ENCODE measurements around the gene RPP25L. TPM values are rescaled to one million over a fixed set of nuclear protein-coding genes. Genes with fewer than 3 reads are reported as not detected.
A peak's percentile ranks its signal among the peaks of the same experiment; 100 is the strongest.
"Not testable (repeated sequence)": the region's sequence is repeated elsewhere in the genome, so short reads cannot be mapped to it uniquely, and the experiment has no call there.

The RPP25L gene, protein sequence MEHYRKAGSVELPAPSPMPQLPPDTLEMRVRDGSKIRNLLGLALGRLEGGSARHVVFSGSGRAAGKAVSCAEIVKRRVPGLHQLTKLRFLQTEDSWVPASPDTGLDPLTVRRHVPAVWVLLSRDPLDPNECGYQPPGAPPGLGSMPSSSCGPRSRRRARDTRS
- 15.3 TPM for total RNA-seq

GRCh38 chr9:34611811-34612787 is at the start of gene RPP25L:
RPP25L (minus strand) TSS chr9:34612097; CDS start chr9:34611296, 801 bp downstream.
- peak; percentile 94 for DNase-seq

DNA sequence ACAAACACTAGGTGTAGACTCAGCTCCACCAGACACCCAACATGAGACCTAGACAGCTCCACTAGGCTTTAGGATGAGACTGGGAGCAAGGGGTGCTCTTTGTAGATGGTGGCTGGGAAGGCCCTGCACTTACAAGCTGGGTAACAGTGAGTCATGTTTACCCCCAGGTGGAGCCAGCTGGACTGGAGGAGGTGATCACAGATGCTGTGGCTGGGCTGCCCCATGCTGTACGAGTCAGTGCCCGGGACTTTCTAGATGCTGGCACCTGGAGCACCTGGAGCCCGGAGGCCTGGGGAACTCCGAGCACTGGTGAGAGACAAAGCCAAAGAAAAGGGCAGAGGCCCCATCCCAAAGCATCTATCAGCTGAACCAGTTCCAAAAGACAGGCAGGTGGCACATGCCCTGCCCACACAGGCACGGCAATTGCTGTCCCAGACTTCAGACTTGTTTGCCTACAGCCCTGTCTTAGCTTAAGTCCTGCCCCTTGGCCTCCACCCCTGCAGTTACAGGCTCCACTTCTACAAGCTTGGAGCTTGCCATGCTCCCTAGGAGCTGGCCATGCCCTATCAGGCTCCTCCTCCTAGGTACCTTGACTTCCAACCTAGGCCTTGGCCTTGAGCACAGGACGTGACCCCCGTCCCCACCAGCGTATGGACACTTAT is 47.8 kb upstream of the RPP25L start:
- DNase-seq: no peak

GRCh38 chr9:34658461-34658860 is 46.6 kb upstream of the RPP25L start:
- DNase-seq: no peak

GRCh38 chr9:34656992-34657391 is 45.1 kb upstream of the RPP25L start:
- DNase-seq: no peak

DNA sequence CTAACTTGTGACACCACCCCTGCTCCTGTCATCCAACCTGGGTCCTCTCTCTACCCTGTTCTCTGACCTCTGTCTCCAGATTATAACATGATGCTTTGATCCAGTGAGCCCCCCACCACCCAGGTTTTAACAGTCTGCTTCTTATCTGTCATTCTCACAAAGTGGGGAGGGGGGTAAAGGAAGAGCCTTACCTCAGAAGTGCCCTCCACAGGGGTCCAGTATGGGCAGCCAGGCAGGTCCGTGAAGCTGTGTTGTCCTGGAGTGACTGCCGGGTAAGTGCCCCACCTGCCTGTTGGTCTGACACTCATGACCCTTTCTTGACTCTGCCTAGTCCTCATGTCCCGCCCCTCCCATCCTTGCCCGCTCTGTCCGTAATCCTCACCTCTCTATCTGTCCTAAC is 43.5 kb upstream of the RPP25L start:
- no peak for DNase-seq

- DNase-seq: peak; percentile 93
Measured at GRCh38 chr9:34654323-34655051, 42.6 kb upstream of the RPP25L start.

GRCh38 chr9:34653151-34654072 is 41.5 kb upstream of the RPP25L start:
- DNase-seq: peak; percentile 91

- peak; percentile 35 for DNase-seq
Measured at GRCh38 chr9:34652602-34653000, 40.7 kb upstream of the RPP25L start.

- peak; percentile 94 for DNase-seq
Measured at GRCh38 chr9:34651876-34652601, 40.1 kb upstream of the RPP25L start, which contains the start of gene IL11RA. IL11RA (plus strand) TSS chr9:34652185; CDS start chr9:34655218, 3,033 bp downstream.

DNA sequence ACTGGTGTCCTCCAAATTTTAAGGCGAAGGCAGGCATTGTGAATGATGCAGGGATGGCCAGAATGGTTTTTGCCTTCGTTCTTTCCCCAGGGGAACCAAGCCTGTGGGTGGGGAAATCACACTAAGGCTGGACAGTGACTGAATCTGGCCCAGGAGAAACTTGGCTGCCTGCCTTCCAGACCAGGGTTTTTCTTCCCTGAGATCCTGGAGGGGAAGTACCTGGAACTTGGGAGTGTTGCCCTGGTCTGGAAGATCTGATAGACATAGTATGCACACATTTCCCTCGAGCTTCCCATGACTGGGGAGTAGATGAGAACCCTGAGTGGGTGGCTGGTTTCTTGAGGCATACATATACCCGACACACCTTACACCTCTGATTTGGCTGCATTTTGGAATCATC is 39.4 kb upstream of the RPP25L start:
- DNase-seq: no peak

GRCh38 chr9:34650816-34651215 is 38.9 kb upstream of the RPP25L start:
- no peak for DNase-seq

GRCh38 chr9:34648673-34649072 is 36.8 kb upstream of the RPP25L start:
- DNase-seq: no peak

DNA sequence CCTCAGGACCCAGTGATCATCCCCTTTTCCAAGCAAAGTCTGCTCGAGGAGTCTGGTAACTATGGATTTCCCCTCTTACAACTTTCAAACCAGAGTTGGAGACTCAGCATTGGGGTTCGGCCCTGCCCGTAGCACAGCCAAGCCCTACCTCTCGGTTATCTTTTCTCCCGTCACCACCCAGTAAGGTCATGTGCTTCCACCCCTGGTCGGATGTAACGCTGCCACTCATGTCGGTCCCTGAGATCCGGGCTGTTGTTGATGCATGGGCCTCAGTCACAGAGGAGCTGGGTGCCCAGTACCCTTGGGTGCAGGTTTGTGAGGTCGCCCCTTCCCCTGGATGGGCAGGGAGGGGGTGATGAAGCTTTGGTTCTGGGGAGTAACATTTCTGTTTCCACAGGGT is 35.8 kb upstream of the RPP25L start:
- no peak for DNase-seq

- DNase-seq: no peak
Measured at GRCh38 chr9:34647084-34647403, 35.1 kb upstream of the RPP25L start.

- DNase-seq: peak; percentile 97
Measured at GRCh38 chr9:34646211-34647083, 34.5 kb upstream of the RPP25L start, which contains the start of gene GALT. GALT (plus strand) TSS chr9:34646675; CDS start chr9:34646705, 30 bp downstream.

GRCh38 chr9:34644766-34645314 is 32.9 kb upstream of the RPP25L start:
- no peak for DNase-seq

DNA sequence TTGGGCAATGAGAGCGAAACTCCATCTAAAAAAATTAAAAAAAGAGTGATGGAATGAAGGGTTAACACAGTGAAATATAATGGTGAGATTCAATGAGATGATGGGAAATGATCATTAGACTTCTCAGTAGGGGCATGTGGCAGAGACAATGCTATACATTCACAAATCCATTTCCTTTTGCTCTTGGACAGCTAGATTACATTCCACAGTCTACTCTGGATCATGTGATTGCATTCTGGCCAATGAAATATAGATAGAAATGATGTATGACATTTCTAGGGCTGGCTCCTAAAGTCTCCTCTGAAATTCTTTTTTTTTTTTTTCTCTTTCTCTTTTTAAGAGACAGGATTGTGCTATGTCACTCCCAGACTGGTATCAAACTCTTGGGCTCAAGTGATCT is 30.8 kb upstream of the RPP25L start:
- no peak for DNase-seq

GRCh38 chr9:34639322-34639721 is 27.4 kb upstream of the RPP25L start:
- DNase-seq: not testable (repeated sequence)

DNA sequence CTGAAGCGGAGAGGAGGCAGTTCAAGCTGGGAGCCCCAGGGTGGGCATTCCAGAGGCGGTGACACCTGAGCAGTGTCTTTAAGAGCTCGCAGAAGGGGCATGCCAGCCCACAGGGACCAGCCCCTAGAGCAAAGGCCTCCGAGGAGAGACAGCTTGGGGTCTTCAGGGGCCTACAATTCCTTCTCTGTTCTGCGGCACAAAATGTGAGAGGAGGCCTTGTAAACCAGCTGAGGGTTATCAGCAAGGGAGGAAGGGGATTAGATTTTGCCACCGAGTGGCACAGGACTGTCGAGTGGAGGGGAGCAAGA is 26.2 kb upstream of the RPP25L start:
- no peak for DNase-seq
